ENCODE results near the gene SLC4A4.

GRCh38 chr4:71595576-71596108 is 256.8 kb downstream of the SLC4A4 start:
- TF ChIP-seq CTCF (IDR thresholded peaks at IDR 0.05; ENCODE audit: insufficient read depth, low read depth, low read length) = no peak
- TF ChIP-seq EZH2 (IDR thresholded peaks at IDR 0.05; ENCODE audit: insufficient read depth, low read length) = no peak
